HL-60 (cell line): Measurements from ENCODE around the gene PCDHGA4.

Experiments
- CTCF ChIP-seq: IDR thresholded peaks from one replicate; pipeline ENCODE4 v1.5.1; 2011; ENCODE audit warnings: low read length, control low read depth, inconsistent platforms; ENCODE audit not compliant: insufficient read depth
- GABPA ChIP-seq: IDR thresholded peaks from 2 replicates; pipeline ENCODE4 v1.6.1; 2012; ENCODE audit warnings: low read depth
- POLR2AphosphoS5 ChIP-seq: IDR thresholded peaks from 2 replicates; pipeline ENCODE4 v1.6.1; 2012; ENCODE audit warnings: low read depth
- REST ChIP-seq: IDR thresholded peaks from 2 replicates; pipeline ENCODE4 v1.6.1; 2012; ENCODE audit warnings: low read depth; ENCODE audit not compliant: insufficient replicate concordance

GRCh38 chr5:141342773-141343172 lies 12.0 kb upstream of the PCDHGA4 start:
- TF ChIP-seq CTCF (no peak), POLR2AphosphoS5 (no peak), GABPA (no peak), REST (no peak)
